DMS79 treated with DMSO at 0.1 percent for 48 hours (cell line): ENCODE measurements around the gene TM2D3.

Experiments used
- DNase-seq: peaks from one replicate; lab custom pipeline; 2025; lab: John Stamatoyannopoulos, UW

Gene TM2D3

DNA sequence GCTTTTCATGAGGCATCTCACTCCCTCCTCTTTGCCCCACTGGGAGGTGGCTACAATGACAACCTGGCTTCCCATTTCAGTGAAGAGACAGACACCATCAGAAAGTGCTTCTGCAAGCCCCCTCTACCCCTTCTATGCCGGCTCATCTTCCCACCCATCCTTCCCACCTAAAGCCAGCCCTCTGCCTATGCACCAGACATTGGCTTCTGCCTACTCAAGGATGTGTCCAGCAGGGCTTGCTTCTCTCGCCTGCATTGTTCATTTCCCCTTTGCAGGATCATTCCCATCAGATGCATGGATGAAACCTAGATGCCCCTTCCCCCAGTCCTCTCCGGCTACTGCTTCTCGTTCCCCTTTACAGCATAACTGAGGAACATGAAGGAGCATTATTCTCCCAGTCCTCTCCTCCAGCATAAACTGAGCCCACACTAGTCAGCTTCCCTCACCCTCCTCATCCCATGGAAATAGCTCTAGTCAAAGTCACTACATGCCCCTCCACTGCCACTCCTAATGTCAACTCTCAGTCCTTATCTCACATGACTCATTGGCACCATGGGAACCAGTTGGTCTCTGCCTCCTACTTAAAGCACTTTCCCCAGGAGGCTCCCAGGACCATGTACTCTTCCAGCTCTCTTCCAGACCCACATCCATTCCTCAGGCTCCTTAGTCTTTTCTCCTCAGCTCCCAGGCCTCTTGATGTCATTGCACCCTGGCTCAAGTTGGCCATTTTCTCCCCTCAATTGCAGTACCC lies 47.9 kb downstream of the TM2D3 start:
- no peak for DNase-seq

DNA sequence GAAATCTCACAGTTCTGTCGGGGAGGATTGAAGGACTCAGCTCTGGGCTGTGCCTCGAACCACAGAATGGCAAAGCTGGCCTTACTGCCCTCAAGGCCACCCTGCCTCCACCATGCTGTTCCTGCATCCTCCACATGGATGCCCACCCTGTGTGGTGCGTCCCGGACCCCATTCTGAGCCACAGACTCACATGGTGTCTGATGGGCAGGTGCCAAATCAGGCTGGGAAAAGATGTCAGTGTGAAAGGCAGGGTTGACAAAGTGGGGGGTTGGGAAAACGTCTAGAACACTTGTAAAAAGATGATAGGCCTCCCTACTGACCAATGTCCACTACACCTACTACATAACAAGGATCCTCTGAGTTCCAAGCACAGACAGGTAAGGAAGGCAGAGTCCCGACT lies 49.4 kb downstream of the TM2D3 start:
- no peak for DNase-seq

DNA sequence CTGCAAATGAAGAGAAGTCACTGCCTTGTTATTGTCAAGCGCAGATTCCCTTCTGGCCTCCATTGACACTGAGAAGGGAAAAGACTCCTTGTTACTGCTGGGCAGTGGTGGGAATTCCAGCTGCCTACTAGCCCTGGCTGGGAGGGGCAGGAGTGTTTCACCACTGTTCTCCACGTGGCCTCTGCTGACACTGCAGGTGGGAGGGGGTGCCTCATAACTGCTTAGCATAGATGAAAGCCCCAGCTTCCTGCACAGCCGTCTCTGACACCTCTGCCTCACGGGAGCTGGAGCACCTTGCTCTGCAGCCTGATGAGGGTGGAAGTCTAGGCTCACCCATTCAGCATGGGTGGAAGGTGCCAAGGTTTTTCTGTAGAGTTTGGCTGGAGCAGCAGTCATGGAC lies 52.1 kb downstream of the TM2D3 start:
- DNase-seq: no peak

DNA sequence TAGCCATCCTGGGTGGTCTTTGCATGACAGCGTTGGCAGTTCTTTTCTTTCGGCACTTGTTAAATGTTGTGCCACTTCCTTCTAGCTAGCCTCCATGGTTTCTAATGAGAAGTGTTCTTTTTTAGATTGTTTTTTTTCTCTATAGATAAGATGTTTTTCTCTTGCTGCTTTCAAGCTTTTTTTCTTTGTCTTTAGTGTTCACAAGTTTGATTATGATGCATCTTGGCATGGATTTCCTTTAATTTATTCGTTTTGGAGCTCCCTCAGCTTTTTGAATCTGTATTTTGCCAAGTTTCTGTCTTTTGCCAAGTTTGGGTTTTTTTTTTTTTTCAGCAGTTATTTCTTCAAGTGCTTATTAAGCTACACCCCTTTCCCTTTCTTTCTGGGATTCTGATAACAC lies 53.1 kb downstream of the TM2D3 start:
- no peak for DNase-seq

DNA sequence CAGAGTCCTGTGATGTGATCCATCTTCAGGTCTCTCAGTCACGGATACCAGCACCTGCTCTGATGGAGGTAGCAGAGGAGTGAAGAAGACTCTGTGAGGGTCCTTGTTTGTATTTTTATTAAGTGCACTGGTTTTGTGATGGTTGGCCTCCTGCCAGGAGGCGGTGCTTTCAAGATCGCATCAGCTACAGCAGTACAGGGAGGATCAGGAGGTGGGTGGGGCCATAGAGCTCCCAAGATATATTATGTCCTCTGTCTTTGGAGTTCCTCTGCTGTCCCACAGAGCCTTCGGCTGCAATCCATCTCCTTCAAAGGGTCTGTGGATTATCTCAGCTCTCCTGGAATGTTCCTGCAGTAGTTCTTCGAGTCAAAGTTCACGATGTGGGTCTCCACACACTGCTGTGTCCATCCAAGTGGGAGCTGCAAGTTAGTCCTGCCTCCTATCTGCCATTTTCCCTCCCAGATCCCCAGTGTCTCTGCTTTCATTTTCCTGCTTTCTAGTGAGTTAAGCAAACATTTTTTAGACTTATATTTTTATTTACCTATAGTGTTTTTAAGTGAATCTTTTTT lies 54.7 kb downstream of the TM2D3 start:
- DNase-seq: no peak

DNA sequence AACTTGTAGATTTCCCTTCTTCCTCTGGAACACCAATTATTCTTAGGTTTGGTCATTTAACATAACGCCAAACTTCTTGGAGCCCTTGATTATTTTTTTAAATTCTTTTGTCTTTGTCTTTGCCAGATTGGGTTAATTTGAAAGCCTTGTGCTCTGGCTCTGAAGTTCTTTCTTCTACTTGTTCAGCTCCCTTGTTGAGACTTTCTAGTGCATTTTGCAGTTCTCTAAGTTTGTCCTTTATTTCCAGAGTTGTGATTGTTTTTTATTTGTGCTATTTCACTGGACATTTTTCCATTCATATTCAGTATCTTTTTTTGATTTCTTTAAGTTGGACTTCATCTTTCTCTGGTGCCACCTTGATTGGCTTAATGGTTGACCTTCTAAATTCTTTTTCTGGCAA lies 55.5 kb downstream of the TM2D3 start:
- DNase-seq: no peak
